Measurements from ENCODE around the gene UBXN7. TPM values are rescaled to one million over a fixed set of nuclear protein-coding genes. Genes with fewer than 3 reads are reported as not detected.

UBXN7 gene
- total and polyA plus RNA-seq, 2 of the 8 experiments (the other 6 are each of a cell fraction or from before 2014, with no cell fraction given): 18.5 to 109 TPM

GRCh38 chr3:196365736-196366135 lies 66.5 kb downstream of the UBXN7 start (continued):
- no peak for TF ChIP-seq RBBP5 (IDR thresholded peaks at IDR 0.05; ENCODE audit: borderline replicate concordance, low read depth, low read length)
- no peak for TF ChIP-seq CHD2 (IDR thresholded peaks at IDR 0.05; ENCODE audit: low read length)
- TF ChIP-seq ASH2L (IDR thresholded peaks at IDR 0.05; ENCODE audit: low read length): no peak
- TF ChIP-seq RNF2 (IDR thresholded peaks at IDR 0.05; ENCODE audit: borderline replicate concordance, low read depth, low read length, missing control alignments, poor library complexity, severe bottlenecking): no peak

Data from H1 (cell line).